GM18511 (cell line): ENCODE results near the gene FCRLA.
A peak's percentile ranks its signal among the peaks of the same experiment; 100 is the strongest.
"Not testable (repeated sequence)": the region's sequence is repeated elsewhere in the genome, so short reads cannot be mapped to it uniquely, and the experiment has no call there.

Experiments used
- ATAC-seq: cut with Tn5 transposase; IDR thresholded peaks from one replicate; pipeline ENCODE4 v1.9.1; 2021; ENCODE audit warnings: mild to moderate bottlenecking, moderate library complexity; ENCODE audit not compliant: unreplicated experiment

FCRLA gene

DNA sequence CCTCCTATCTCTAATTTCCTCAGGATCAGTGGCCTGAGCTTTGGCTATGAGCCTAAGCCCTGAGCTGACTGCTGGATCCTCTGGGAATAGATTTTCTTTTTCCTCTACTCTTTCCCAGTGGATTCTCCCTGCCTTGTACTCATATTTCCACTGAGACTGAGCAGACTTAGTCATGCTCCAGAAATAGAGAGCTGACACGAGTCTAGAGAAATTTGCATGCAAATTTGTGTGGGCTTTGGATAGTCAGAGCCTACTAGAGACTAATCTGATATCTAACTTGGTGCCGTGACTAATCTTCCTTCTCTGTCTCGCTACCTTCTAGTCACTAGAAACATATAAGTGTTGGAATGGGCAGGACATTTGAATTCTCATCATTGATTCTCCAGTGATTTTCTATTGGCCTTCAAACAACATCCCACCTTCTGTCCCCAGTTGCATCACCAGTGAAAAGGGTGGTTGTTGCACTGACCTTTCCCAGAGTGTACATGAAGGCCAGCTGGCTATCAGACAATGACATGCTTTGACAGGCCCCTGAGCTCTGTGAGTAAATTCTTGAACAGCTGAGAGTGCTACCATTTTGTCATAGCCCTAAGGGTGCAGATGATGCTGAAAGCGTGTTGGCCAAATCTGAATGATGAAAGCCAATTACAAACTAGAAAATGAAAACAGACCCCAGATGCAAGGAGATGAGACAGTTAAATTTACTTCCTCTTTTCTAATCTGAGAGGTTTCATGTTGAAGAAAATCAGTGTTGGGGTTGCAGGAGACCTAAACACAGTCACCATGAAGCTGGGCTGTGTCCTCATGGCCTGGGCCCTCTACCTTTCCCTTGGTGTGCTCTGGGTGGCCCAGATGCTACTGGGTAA is at the start of gene FCRLA:
Gene FCRLA, plus strand, starts transcription at position 748 of the 866 bp plus-strand sequence. Its CDS starts 36 bp downstream, at position 784.
- ATAC-seq: peak; percentile 66

- not testable (repeated sequence) for ATAC-seq
Measured at GRCh38 chr1:161658524-161658923, 48.5 kb upstream of the FCRLA start.

DNA sequence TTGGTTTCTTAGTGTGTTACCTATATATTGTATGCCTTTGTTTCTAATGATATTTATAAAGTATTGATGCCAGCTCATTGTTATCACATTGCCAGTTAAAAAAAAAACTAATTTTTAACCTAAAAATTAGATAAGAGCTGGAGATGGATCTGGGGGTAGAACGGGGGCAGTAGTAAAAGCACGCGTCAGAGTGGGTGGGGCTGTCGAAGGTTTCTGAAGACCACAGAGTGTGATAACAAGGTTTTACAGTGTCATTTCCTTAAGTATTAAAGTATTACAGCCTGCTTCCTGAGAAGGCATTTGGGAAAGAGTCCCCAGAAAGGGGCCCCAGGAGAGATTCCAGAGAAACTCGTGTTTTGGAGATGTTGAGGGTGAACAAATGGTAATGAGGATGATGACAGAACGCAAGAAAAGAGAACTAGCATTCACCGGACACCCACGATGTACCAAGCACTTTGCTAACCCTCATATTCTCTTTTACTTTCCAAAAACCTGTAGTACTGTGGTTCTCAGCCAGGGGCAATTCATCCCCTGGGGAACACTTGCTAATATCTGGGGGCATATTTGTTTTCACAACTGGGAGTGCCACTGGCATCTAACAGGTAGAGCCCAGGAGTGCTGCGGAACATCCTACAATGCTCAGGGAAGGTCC is 45.2 kb upstream of the FCRLA start:
- peak; percentile 36 for ATAC-seq

DNA sequence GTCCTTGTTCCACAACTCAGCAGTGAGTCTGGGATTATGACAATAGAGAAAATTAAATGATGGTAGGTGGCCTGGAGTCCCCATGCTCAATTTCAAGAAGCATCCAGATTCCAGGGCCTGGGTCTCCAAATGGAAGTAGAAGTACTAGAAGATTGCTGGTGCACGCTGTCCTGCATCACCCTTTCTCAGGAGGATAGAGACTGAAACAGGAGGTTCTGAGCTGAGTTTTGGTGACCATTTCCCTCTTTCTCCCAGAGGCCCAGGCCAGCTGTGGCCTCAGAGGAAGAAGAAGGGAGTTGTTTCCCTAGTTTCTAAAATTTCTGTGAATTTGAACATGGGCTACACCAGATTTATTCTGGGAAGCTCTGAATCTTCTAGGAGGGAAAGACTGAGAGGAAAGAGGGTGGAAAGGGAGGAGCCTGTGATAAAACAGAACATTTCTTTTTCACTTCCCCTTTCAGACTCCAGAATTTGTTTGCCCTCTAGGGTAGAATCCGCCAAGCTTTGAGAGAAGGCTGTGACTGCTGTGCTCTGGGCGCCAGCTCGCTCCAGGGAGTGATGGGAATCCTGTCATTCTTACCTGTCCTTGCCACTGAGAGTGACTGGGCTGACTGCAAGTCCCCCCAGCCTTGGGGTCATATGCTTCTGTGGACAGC is 44.2 kb upstream of the FCRLA start, which contains the start of gene FCGR2B:
Gene FCGR2B, plus strand, starts transcription at position 460 of the 656 bp plus-strand sequence. Its CDS starts 99 bp downstream, at position 559.
- peak; percentile 75 for ATAC-seq

DNA sequence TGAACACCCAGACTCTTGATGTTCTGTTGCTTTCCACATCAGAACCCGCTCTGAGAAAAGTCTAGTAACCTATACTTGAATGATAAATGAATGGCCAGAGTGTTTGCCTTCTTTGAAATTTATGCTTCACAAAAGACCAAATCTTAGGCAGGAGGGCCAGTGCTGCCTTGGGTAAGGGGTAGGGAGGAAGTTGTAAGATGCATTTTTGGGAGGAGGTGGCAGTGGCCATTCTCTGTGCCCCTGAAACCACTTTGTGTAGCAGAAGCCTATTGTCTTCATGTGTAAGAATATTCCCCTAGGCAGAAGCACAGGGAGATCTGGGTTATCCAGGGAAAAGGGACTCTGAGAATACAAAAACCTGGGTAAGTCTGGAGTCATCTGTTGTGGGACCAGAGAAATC is 43.5 kb upstream of the FCRLA start:
- ATAC-seq: peak; percentile 33

DNA sequence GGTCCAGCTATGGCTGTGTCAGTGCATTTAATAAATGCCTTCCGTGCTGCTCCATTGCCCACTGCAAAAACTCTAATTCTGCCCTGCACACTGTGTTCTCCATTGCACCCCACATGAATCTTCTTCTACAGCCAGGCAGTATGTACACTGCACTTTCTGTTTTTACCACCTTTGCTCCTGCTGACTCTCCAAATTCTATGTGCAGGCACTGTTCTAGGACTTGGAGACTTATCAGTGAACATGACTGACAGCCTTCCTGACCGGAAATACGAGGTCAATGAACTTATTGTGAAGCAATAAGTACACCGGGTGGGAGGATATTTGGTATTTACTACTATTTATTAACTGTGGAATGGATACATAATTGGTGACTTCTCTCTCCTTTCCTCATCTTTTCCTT is 42.3 kb upstream of the FCRLA start:
- not testable (repeated sequence) for ATAC-seq

DNA sequence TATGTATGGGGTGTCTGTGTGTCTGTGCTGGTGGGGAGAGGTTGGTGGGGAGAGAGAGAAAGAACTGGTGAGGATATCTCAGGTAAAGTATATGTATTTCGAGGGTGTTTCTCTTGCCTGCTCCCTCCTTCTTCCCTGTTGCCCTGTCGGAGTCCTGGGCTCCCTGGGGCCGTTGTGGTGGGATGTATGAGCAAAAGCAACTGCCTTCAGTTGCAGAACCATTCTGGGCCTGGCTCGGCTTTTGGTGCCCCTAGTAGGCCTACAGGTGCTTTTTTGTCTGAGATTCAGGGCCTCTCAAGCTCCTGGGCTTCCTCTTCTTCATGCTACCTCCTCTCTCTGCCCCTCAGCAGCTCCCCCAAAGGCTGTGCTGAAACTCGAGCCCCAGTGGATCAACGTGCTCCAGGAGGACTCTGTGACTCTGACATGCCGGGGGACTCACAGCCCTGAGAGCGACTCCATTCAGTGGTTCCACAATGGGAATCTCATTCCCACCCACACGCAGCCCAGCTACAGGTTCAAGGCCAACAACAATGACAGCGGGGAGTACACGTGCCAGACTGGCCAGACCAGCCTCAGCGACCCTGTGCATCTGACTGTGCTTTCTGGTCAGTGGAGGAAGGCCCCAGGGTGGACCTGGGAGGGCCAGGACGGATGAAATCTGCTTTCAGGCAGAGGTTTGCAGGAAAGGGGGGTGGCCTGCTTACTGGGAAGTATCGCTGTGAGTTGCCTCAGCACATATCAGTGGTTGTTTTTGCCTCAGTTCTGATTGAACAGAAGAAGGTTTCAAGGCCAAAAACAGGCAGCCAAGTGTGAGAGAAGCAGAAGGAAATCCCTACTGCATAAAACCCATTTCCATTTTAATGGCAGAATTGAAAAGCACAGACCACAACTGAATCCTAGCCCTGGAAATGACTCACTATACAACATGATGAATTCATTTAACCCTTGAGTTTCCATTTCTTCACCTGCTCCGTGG is 35.7 kb upstream of the FCRLA start:
- ATAC-seq: not testable (repeated sequence)

DNA sequence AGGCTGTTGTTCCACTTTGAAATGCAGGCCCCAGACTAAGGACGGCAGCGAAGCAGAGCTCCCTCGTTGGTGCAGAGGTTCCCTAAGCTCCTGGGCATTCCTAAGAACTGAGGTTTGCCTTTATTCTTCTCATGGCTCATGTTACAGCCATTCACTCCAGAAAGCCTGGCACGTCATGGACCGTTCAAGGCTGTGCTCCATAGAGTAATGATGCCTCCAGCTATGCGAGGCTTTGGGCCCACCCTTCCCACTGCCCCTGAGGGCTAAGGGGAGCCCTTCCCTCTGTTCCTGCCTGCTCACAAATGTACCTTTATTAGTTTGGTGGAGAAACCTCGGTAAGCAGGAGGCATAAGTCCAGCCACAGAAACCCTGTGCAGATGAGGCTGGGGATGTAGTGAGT is 33.6 kb upstream of the FCRLA start:
- not testable (repeated sequence) for ATAC-seq

DNA sequence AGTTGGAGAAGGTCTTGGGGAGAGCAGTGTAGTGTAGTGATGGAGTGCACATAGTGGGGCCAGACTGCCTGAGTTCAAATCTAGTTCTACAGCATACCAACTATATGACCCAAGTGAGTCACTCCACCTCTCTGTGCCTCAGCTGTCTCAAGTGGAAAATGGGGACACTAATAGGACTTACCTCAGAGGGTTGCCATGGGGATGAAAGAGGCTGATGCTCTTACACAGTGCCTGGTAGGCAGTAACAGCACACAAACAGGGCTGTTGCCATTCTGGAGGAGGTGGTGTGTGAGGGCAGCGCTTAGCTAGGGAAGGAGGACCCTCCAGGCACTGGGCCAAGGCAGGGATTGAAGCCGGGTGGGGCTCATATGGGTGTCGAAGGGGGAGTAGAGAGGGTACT is 32.6 kb upstream of the FCRLA start:
- not testable (repeated sequence) for ATAC-seq

DNA sequence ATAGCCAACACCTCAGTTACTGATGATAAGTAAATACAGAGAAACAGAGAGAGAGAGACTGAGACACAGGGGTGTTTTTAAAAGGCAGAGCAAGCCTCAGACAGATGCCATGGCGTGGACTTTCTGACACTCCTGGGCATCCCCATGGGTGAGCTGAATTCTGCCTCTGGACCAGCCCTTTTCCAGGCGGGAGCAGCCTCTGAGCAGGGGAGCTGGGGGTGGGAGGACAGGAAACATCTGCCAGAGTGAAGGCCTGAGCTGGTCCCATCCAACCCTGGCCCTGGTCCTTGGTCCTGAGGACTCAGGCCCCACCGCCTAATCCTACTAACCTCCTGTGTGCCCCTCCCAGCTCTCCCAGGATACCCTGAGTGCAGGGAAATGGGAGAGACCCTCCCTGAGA is 32.1 kb upstream of the FCRLA start:
- ATAC-seq: not testable (repeated sequence)

DNA sequence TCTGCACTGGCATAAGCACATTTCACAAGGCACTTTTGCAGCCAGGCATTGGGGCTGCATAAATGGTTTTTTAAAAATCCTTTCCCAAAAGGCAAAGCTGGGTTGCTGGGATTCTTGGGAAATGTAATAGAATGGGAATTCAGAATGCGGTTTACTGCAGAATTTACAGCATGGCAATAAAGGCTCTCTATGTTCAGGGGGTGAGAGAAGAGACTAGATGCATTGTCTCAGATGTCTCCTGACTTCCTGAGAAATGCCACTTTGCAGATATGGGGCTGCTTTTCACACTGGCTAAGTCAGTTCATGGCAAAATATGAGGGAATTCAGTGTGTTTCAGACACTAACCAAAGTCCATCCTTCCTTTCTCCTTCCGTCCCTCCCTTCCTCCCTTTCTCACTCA is 30.6 kb upstream of the FCRLA start:
- ATAC-seq: no peak

GRCh38 chr1:161676958-161677689 is 29.9 kb upstream of the FCRLA start:
- ATAC-seq: no peak

DNA sequence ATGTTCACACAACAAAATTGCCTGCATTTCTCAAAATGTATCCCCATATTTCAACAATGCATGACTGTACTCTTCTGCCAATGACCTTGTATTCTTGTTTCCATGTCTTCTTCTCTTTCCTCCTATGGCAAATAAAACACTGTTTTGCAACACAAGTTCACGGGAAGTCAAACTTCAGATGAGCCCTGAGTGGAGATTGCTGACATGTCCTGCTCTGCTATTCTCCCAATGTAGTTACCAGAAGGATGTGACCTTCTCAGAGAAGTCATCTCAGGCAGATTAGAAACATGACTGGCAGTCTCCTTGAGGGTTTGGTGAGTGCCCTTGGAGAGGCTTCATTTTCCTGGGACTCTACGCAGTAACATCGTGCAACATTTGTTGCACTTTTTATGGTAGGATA is 28.5 kb upstream of the FCRLA start:
- ATAC-seq: no peak

DNA sequence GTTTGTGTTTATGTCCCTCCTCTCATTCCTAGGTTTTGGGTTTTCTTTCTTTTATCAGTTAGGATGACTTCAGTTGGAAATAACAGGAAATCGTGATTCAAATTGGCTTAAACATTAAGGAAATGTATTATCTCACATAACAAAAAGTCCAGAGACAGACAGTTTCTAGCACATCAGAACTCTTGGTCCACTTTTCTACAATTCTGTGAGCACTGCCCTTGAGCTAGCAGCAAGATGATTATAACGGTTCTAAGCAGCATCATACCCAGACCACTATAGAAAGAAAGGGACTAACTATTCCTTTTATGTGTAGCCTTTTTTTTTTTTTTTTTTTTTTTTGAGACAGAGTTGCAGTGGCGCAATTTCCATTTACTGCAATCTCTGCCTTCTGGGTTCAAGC is 25.1 kb upstream of the FCRLA start:
- no peak for ATAC-seq

- no peak for ATAC-seq
Measured at GRCh38 chr1:161688946-161689345, 18.1 kb upstream of the FCRLA start.

- ATAC-seq: no peak
Measured at GRCh38 chr1:161691846-161692245, 15.2 kb upstream of the FCRLA start.

DNA sequence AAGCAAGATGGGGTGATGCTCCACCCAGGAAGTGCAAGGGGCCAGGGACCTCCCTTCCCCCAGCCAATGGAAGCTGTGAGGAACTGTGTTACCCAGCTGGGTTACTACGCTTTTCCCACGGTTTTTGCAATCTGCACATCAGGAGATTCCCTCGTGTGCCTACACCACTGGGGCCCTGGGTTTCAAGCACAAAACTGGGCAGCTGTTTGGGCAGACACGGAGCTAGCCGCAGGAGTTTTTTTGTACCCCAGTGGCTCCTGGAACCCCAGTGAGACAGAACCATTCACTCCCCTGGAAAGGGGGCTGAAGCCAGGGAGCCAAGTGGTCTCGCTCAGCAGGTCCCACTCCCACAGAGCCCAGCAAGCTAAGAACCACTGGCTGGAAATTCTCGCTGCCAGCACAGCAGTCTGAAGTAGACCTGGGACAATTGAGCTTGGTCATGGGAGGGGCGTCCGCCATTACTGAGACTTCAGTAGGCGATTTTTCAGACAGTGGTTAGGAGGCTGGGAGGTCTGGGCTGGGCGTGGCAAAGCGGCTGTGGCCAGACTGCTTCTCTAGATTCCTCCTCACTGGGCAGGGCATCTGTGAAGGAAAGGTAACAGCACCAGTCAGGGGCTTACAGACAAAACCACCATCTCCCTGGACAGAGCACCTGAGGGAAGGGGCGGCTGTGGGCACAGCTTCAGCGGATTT is 13.9 kb upstream of the FCRLA start:
- not testable (repeated sequence) for ATAC-seq

DNA sequence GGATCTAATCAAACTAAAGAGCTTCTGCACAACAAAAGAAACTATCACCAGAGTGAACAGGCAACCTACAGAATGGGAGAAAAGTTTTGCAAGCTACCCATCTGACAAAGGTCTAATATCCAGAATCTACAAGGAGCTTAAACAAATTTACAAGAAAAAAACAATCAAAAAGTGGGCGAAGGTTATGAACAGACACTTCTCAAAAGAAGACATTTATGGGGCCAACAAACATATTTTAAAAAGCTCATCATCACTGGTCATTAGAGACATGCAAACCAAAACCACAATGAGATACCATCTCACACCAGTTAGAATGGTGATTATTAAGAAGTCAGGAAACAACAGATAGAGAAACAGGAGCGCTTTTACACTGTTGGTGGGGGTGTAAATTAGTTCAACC is 8.7 kb upstream of the FCRLA start:
- ATAC-seq: not testable (repeated sequence)

DNA sequence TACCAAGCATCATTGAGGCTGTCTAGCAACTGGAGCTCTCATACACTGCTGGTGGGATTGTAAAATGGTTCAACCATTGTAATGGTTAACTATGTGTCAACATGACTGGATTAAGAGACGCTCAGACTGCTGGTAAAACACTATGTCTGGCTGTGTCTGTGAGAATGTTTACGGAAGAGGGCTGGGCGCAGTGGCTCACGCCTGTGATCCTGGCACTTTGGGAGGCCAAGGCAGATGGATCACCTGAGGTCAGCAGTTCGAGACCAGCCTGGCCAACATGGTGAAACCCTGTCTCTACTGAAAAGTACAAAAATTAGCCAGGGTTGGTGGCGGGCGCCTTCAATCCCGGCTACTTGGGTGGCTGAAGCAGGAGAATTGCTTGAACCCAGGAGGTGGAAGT is 4.8 kb upstream of the FCRLA start:
- no peak for ATAC-seq
